ENCODE data around the gene STIM2. TPM values are rescaled to one million over a fixed set of nuclear protein-coding genes. Genes with fewer than 3 reads are reported as not detected.
"Not testable (repeated sequence)": the region's sequence is repeated elsewhere in the genome, so short reads cannot be mapped to it uniquely, and the experiment has no call there.

Gene STIM2
- polyA plus RNA-seq, 3 donors: 37.9 to 42.6 (median 41.7) TPM

DNA sequence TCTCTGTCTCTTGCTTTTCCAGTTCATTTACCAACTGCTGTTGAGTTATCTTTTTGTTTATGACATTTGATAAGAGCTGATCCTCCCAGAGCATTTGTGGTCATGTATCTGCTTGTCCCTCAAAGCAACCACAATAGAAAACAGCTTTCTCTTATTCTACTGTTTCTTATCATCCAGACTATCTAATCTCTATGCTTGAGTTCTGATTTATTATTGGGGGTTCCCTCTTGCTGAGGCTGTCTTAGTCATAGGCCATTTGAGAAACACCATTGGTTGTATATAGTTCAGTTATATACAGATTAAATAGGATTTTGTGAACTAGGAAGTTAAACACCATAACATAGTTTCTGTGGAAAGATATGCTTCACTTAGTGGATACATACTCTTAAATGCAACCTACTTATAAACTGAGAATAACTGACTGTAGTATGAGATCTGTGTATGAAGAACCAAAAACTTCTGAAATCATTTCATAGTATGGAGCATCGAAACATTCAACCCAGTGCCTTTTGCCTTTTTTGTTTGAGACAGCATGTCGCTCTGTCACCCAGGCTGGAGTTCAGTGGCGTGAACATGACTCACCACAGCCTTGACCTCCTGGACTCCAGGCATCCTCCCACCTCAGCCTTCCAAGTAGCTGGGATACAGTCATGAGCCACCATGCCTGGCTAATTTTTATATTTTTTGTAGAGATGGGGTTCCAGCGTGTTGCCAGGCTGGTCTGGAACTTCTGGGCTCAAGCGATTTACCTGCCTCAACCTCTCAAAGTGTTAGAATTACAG, 75.8 kb downstream of the STIM2 start:
- DNase-seq (ENCODE audit: extremely low read depth in 1 of 11, low read depth in 9 of 11, low spot score in 4 of 11): no peak

DNA sequence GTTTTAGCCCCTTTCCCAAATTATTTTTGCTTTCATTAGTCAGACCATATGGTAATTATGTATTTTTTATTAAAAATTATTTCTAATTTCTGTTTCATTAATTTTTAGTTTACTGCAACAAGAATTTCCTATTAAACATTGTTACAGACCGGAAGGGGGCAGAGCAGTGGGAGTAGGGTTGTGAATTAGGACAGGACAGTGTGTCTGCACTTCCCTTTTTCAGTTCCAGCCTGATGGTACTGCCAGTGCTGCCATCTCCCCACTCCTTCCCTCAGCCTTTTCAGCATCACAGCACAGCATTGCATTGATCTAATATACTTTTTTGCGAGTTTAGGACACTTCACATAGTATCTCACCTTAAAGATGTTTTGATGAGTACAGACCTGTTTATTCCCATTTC, 76.5 kb downstream of the STIM2 start:
- no peak for DNase-seq (ENCODE audit: extremely low read depth in 1 of 11, low read depth in 9 of 11, low spot score in 4 of 11)

DNA sequence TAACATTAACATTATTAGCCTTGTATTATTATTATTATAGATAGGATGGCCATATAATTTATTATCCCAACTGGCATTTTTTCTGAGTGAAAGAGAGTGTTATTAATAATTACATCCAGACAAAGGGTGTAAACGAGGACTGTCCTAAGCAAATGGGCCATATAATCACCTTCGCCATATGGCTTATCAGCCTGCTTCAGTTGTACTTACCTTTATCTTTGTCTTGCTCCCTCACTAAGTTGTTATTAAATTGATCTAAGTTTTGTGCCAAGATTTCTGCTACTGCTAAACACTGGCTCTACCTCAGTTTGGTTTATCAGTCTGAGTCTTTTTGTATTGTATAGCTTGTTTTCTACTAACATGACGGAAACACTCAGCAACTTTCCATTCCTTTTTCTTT, 76.9 kb downstream of the STIM2 start:
- DNase-seq (ENCODE audit: extremely low read depth in 1 of 11, low read depth in 9 of 11, low spot score in 4 of 11): no peak

DNA sequence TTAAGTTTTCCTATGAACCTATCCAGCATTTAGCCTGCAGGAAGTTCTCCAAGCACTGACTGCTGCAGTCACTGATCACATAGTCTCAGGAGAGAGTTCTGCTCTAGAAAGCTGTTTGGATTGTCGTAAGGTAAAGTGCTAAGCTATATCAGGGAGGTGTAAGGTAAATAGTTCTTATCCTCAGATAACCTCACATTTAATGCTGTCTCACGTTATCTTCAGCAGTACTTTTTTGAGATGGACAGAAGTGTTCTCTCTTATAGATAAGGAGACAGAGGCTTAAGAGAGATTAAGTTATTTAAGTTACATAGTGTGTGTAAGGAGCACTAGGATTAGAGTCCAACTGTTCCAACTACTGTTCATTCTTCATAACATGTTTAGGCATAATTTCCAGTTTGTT, 77.9 kb downstream of the STIM2 start:
- no peak for DNase-seq (ENCODE audit: extremely low read depth in 1 of 11, low read depth in 9 of 11, low spot score in 4 of 11)

DNA sequence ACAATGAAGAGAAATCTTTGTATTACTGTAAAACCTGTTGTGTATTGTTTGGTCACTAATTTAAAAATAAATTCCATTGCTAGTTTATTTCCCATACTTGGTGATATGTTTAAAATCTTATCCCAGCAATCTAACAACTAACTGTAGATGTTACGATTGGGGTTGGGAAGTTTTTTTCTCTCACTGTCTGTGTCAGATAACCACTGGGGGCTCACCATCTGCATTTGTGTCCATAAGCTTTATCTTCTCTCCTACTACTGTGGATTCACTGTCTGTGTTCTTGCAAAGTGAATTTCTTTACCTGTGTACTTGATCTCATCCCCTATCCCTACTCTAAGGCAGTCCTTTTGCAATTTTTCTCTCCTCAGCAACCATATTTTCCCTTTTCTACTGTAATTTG, 81.3 kb downstream of the STIM2 start:
- DNase-seq (ENCODE audit: extremely low read depth in 1 of 11, low read depth in 9 of 11, low spot score in 4 of 11): no peak

DNA sequence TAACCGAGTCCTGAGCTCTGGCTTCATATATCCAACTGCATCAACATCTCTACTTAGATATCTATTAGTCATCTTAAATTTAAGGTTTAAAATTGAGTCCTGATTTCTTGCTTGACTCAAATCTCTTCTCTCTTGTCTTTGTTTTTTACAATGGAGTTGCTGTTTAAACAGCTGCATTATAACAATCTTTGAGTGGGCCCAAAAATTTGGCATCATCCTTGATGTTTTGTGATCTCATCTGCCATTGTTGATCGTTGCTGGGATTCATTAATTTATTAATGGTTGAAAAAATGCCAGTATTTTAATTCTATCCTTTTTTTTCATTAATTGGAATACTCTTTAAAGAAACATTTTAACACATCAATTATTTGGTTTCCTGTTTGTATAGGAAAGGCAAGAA, 82.2 kb downstream of the STIM2 start:
- no peak for DNase-seq (ENCODE audit: extremely low read depth in 1 of 11, low read depth in 9 of 11, low spot score in 4 of 11)

DNA sequence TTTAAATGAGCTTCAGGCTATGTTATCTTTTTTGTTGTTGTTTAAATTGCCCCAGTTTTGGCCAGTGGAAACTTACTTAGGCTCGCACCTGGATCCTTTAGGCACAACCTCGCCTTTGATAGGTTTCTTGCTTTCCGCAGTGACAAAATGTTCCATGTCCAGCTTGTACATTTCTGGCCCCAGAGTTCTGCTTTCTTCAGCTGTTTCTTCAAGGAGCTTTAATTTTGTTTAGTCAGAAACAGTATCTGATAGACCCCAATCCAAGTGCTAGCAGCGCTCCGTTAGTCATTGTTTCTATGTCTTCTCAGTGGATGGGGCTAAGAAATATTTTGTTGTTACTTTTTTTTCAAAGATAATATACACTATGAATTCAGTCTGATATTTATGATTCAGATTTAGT, 82.8 kb downstream of the STIM2 start:
- DNase-seq (ENCODE audit: extremely low read depth in 1 of 11, low read depth in 9 of 11, low spot score in 4 of 11): no peak

DNA sequence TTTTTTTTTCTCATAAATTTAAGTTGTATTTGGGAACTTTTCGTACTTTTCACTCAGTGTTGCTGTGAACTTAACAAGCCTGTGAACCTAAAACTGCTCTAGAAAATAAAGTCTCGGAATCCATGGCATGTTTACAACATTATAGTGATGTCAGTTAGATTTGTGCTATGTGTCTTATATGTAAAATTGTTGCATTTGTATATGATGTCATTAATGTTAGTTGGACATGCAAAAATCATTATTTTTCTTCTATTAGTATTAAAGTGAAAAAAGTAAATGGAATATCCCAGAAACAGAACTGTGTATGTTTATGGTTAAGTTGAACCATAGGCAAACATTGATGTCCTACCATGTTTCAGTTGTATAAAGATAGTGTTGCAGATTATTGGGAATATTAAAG, 85.2 kb downstream of the STIM2 start:
- no peak for DNase-seq (ENCODE audit: extremely low read depth in 1 of 11, low read depth in 9 of 11, low spot score in 4 of 11)

DNA sequence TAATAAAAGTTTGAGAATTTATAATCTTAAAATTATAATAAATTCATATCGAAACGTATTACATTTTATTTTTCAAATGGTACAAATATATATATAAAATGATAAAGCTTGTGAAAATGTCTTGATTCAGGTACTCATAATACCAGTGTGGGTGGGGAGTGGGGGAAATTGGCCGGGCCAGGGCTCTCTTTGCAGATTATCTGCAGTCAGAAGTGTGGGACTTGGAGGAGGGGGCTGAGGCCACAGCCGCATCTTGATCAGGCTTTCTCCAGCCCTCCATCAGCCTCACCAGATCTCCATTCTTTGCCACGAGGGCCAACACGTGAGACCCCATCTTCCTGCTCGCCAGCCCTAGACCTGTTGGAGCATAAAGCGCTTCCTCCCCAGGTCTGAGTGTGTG, 86.7 kb downstream of the STIM2 start:
- DNase-seq (ENCODE audit: extremely low read depth in 1 of 11, low read depth in 9 of 11, low spot score in 4 of 11): no peak

DNA sequence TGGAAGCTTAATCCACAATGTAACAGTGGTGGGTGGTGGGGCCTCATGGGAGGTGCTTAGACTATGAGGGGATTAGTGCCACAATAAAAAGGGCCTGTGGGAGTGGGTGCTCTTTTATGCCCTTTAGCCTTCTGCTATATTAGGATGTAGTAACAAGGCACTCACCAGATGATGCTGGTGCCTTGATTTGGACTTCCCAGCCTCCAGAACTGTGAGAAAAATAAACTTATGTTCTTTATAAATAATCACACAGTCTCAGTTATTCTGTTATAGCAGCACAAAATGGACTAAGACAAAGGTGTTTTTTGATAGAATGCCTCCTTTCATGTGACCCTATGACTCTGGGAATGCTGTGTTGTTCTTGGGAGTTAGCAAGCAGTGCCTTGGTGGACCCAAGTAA, 89.8 kb downstream of the STIM2 start:
- DNase-seq (ENCODE audit: extremely low read depth in 1 of 11, low read depth in 9 of 11, low spot score in 4 of 11): no peak

DNA sequence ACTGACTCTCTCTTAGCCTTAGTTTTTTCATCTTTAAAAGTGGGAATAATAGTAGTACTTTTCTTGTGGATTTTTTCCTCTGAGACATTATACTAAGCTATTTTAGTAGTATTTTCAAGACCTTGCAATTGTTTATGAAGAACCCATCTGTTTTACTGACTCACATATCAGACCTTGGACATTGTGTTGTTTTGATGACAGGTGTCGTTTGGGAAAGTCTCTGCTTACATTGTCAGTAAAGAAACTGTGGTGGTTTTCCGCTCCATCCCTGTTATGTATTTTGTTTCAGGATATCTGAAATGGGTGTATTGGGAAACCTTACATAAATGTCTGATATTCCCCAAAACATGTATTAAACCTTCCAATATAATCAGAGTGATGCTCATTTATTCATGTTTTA, 92.2 kb downstream of the STIM2 start:
- no peak for DNase-seq (ENCODE audit: extremely low read depth in 1 of 11, low read depth in 9 of 11, low spot score in 4 of 11)

DNA sequence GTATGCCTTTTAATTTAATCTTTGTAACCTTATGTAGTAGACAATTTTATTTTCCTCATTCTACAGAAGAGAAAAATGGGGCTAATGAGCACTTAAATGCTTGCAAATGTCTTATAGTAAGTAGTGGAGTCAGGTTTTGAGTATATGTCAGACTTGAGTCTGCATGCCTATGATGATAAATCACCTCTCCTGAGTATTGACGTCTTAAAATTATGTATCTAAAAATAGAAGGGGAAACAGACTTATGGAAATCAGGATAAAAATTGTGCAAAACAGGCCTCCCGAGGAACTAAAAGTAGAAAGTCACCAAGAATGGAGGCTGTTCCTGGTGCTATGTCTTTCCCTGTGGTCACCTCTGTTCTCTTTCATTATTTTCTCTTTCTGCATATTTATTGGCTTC, 92.7 kb downstream of the STIM2 start:
- DNase-seq (ENCODE audit: extremely low read depth in 1 of 11, low read depth in 9 of 11, low spot score in 4 of 11): no peak

DNA sequence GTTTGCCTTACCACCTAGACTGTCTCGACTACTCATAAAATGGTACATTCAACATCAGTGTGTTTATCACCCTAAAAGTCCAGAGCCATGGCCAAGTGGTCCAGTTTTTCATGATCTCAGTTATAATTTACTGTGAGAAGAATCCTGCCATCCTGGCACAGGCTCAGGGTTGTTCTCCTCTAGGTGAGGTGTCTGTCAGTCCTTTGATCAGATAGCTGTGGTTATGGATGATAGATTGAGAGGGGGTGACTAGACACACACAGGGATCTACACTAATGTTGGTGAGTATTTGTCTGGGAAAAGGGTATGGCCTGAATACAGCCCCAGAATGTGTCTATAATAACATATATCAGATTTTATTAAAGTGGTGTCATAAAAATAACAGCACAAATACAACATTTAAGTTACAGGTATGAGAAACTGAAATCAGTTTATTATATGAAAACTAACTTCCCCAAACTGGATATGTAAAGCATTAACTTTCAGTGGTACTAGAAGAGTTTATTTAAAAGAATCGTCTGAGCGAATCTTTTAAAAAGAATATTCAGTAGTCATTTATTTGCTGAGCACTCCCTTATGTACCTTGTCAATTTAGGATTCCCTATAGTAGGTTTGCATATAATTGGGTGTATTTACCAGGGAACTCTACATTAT, 93.3 kb downstream of the STIM2 start:
- DNase-seq (ENCODE audit: extremely low read depth in 1 of 11, low read depth in 9 of 11, low spot score in 4 of 11): no peak

DNA sequence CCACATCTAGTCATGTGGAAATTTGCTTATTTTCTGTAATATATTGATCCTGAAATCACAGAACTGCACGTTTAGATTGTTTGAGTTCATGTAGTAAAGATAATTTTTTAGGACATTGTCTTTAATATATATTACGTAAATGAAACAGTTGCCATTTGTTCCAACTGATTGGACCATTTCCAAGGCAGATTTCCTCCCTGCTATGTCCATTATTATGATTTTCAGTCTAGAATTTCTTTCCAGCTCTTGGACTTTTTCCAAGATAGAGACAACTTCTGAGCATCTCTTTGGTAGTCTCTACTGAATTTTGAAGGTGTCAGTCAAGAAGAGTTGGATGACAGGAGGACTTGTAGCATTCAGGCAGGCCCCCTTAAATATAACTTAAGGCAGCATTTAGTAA, 94.6 kb downstream of the STIM2 start:
- no peak for DNase-seq (ENCODE audit: extremely low read depth in 1 of 11, low read depth in 9 of 11, low spot score in 4 of 11)

DNA sequence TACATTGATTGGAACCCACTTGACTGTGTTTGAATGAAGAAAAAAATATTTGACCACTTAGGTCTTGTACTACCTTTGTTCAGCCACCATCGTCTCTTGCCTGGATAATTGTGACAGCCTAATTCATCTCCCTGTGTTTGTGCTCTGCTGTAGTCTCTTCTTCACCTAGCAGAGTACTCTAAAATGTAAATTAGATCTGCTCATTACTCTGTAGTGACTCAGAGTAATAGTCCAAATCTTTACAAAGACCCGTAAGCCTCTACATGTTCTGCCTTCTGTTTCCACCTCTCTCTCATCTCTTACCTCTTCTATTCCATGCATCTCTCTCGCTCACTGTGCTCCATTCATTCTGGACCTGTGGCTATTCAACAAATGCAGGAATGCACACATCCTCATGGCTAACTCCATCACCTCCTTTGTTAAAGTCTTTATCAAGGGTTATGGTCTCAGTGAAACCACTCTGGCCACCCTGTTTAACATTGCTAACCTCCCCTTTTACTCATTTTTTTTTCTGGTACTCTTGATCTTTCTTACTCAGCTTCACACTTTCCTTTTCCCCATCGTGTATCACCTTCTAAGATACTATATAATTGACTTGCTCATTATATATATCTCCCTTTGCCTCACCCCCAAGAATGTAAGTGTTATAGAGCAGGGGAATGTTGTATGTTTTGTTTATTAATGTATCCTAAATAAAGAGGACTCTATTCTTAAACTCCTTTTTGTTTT, 98.4 kb downstream of the STIM2 start:
- no peak for DNase-seq (ENCODE audit: extremely low read depth in 1 of 11, low read depth in 9 of 11, low spot score in 4 of 11)

DNA sequence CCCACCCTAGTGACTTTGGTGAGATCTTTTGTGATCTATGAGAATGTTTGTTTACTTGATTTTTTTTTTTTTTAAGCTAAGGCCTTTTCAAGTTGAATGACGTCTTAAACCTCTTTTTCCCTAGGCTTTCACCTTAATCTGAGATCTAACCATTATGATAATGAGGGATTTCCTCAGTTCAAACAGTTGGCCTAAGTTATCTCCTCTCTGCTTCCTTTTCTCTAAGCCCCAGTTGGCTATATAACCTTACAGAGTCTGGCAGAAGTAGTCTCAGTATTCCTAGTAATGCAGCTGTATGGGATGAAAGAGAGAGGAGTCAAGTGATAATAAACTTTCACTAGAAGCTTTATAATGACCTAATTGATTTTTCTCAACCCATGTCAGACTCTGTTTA, 99.0 kb downstream of the STIM2 start:
- no peak for DNase-seq (ENCODE audit: extremely low read depth in 1 of 11, low read depth in 9 of 11, low spot score in 4 of 11)

DNA sequence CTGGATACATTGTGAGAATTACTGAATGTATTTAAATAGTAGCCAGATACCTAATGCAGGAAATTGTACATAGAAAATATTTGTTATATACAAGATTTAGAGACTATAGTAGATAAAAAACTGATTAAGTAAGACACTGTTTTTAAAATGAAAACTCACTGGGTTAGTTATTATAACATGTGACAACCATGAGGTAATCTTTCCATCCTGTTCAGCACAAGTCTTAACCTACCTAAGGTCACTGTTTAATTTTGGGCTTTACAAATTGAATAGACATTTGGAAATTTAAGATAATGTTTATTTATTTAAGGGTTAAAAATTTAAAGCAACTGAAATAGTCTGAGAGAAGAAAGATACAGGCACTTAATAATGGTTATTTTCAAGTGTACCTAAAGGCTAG, 102.1 kb downstream of the STIM2 start:
- no peak for DNase-seq (ENCODE audit: extremely low read depth in 1 of 11, low read depth in 9 of 11, low spot score in 4 of 11)

DNA sequence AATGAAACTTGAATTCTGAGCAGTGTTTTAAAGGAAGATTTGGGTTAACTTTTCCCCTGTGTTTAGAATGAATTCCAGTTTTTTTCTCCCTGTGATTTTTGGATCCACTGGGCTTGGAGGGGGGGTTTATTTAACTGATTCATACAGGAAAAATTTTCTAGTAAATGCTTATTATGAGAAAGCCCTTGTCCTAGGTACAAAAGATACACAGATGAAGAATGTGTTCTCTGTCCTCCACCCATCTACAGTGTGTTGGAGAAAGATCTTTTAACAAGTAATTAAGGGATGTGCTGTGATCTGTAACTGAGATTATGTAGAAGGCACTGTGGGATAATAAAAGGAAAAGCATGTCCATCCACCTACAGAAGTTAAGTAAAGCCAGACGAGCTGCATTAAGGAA, 103.9 kb downstream of the STIM2 start:
- DNase-seq (ENCODE audit: extremely low read depth in 1 of 11, low read depth in 9 of 11, low spot score in 4 of 11): no peak

DNA sequence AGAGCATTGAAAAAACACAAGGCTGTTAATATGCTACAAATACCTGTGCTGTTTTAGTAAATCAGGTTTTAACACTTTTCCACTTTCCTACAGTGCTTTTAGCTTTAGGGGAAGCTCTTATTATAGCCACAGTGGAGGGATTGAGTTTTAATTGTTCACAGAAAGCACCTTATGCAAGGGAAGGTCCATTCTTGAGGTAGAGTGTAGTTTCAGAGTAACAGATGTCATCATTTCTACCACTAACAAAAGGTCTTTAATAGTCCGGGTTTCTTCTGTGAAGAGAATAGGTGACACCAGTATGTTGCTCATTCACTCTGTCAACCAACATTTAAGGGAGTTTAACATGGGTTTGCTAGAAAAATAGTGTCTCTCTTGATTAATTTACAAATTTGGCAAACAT, 104.4 kb downstream of the STIM2 start:
- no peak for DNase-seq (ENCODE audit: extremely low read depth in 1 of 11, low read depth in 9 of 11, low spot score in 4 of 11)

DNA sequence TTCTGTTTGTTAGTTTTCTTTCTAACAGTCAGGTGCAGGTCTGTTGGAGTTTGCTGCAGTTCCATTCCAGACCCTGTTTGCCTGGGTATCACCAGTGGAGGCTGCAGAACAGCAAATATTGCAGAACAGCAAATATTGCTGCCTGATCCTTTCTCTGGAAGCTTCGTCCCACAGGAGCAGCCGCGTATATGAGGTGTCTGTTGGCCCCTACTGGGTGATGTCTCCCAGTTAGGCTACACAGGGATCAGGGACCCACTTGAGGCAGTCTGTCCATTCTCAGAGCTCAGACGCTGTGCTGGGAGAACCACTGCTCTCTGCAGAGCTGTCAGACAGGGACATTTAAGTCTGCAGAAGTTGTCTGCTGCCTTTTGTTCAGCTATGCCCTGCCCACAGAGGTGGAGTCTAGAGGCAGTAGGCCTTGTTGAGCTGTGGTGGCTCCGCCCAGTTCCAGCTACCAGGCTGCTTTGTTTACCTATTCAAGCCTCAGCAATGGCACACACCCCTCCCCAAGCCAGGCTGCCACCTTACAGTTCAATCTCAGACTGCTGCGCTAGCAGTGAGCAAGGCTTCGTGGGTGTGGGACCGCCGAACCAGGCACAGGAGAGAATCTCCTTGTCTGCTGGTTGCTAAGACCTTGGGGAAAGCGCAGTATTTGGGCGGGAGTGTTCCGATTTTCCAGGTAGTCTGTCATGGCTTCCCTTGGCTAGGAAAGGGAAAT, 115.0 kb downstream of the STIM2 start:
- not testable (repeated sequence) for DNase-seq (ENCODE audit: extremely low read depth in 1 of 11, low read depth in 9 of 11, low spot score in 4 of 11)
